ENCODE measurements around the gene STK24.

- TF ChIP-seq MAFK (IDR thresholded peaks at IDR 0.05; ENCODE audit: partially characterized antibody) (no peak), POLR2A (IDR thresholded peaks at IDR 0.05; ENCODE audit: low read length) (no peak), CTCF (IDR thresholded peaks at IDR 0.05) (no peak), RCOR1 (IDR thresholded peaks at IDR 0.05; ENCODE audit: low read depth, low read length) (no peak), RFX5 (IDR thresholded peaks at IDR 0.05) (no peak), REST (IDR thresholded peaks at IDR 0.05) (no peak), RAD21 (conservative IDR thresholded peaks at IDR 0.05 in 1 of 2, IDR thresholded peaks at IDR 0.05 in 1 of 2) (no peak), EP300 (IDR thresholded peaks at IDR 0.05) (no peak), ZFP36 (IDR thresholded peaks at IDR 0.05; ENCODE audit: borderline replicate concordance, partially characterized antibody) (no peak), CHD4 (IDR thresholded peaks at IDR 0.05; ENCODE audit: borderline replicate concordance) (no peak), CBX2 (IDR thresholded peaks at IDR 0.05; ENCODE audit: borderline replicate concordance, low read depth) (no peak), MAZ (IDR thresholded peaks at IDR 0.05; ENCODE audit: borderline replicate concordance, low read depth, low read length) (no peak), JUNB (IDR thresholded peaks at IDR 0.05) (no peak)
Observed at GRCh38 chr13:98525456-98526181, 51.3 kb downstream of the STK24 start.

Data from A549 (cell line).